Glutamatergic neuron (in vitro differentiated cells): ENCODE data around the gene LNPEP. TPM values are rescaled to one million over a fixed set of nuclear protein-coding genes. Genes with fewer than 3 reads are reported as not detected.
A peak's percentile ranks its signal among the peaks of the same experiment; 100 is the strongest.

Source experiments
- DNase-seq: peaks from one replicate; pipeline ENCODE4 v3.0.0; 2022
- H3K27ac Mint-ChIP-seq: one replicate; pipeline ENCODE4 v1.8.0; 2020; ENCODE audit warnings: mild to moderate bottlenecking, mixed read lengths, inconsistent platforms; ENCODE audit not compliant: unreplicated experiment
- H3K27me3 Mint-ChIP-seq: one replicate; pipeline ENCODE4 v1.8.0; 2020; ENCODE audit warnings: mild to moderate bottlenecking, moderate library complexity, mixed read lengths, inconsistent platforms; ENCODE audit not compliant: unreplicated experiment
- H3K36me3 Mint-ChIP-seq: one replicate; pipeline ENCODE4 v1.8.0; 2020; ENCODE audit warnings: mild to moderate bottlenecking, mixed read lengths, inconsistent platforms; ENCODE audit not compliant: unreplicated experiment
- H3K4me1 Mint-ChIP-seq: one replicate; pipeline ENCODE4 v1.8.0; 2020; ENCODE audit warnings: mild to moderate bottlenecking, low read depth, mixed read lengths, inconsistent platforms; ENCODE audit not compliant: unreplicated experiment
- H3K4me3 Mint-ChIP-seq: one replicate; pipeline ENCODE4 v1.8.0; 2020; ENCODE audit warnings: mild to moderate bottlenecking, mixed read lengths, inconsistent platforms; ENCODE audit not compliant: unreplicated experiment
- H3K9me3 Mint-ChIP-seq: one replicate; pipeline ENCODE4 v1.8.0; 2020; ENCODE audit warnings: mild to moderate bottlenecking, moderate library complexity, mixed read lengths, inconsistent platforms; ENCODE audit not compliant: unreplicated experiment
- total RNA-seq: library from RNA; stranded (reverse); fragmentation: NEBNext Ultra II Directional; extraction: Animal tissue kit (Norgen Biotek cat#: 25700); gene quantifications from one replicate; pipeline ENCODE4 v1.2.1, GENCODE V29; 2021; ENCODE audit not compliant: unreplicated experiment
- TF ChIP-seq, protein P1 (sequence below): fragments of 200-600 bp; sonication (generic); IDR thresholded peaks from one replicate; pipeline ENCODE4 v1.5.0; 2021; ENCODE audit not compliant: partially characterized antibody, unreplicated experiment

LNPEP gene
- total RNA-seq, 1 donor from 2014 or later = 9.3 TPM

DNA sequence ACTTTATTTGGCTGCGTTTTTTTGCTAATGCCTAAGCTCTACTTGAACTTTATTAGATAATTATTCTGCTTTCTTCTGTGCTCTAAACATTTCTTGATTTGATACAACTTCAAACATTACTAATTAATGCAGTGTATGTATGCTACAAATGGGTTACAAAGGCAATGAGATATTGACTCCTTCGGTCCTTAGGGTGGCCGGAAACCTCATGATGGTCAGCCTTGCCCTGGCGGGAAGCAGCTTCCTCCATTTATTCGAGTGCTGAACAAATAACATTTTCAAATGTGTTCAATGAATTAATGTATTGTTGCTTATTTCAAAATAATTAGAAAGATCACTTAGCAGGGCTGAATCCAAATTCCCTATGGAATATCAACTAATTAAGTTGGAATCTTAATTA lies 3.9 kb upstream of the LNPEP start:
- H3K4me3 Mint-ChIP-seq = peak overlapping the region; percentile 42
- H3K9me3 Mint-ChIP-seq = peaks cover 8% of the 10 kb centered on the region
- H3K27ac Mint-ChIP-seq = no peak overlapping the region
- H3K4me1 Mint-ChIP-seq = peaks cover 25% of the 10 kb centered on the region
- DNase-seq = no peak
- TF ChIP-seq, protein P1, sequence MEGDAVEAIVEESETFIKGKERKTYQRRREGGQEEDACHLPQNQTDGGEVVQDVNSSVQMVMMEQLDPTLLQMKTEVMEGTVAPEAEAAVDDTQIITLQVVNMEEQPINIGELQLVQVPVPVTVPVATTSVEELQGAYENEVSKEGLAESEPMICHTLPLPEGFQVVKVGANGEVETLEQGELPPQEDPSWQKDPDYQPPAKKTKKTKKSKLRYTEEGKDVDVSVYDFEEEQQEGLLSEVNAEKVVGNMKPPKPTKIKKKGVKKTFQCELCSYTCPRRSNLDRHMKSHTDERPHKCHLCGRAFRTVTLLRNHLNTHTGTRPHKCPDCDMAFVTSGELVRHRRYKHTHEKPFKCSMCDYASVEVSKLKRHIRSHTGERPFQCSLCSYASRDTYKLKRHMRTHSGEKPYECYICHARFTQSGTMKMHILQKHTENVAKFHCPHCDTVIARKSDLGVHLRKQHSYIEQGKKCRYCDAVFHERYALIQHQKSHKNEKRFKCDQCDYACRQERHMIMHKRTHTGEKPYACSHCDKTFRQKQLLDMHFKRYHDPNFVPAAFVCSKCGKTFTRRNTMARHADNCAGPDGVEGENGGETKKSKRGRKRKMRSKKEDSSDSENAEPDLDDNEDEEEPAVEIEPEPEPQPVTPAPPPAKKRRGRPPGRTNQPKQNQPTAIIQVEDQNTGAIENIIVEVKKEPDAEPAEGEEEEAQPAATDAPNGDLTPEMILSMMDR = no peak
- H3K36me3 Mint-ChIP-seq = no peaks in the 10 kb centered on the region
- H3K27me3 Mint-ChIP-seq = peaks cover 13% of the 10 kb centered on the region

DNA sequence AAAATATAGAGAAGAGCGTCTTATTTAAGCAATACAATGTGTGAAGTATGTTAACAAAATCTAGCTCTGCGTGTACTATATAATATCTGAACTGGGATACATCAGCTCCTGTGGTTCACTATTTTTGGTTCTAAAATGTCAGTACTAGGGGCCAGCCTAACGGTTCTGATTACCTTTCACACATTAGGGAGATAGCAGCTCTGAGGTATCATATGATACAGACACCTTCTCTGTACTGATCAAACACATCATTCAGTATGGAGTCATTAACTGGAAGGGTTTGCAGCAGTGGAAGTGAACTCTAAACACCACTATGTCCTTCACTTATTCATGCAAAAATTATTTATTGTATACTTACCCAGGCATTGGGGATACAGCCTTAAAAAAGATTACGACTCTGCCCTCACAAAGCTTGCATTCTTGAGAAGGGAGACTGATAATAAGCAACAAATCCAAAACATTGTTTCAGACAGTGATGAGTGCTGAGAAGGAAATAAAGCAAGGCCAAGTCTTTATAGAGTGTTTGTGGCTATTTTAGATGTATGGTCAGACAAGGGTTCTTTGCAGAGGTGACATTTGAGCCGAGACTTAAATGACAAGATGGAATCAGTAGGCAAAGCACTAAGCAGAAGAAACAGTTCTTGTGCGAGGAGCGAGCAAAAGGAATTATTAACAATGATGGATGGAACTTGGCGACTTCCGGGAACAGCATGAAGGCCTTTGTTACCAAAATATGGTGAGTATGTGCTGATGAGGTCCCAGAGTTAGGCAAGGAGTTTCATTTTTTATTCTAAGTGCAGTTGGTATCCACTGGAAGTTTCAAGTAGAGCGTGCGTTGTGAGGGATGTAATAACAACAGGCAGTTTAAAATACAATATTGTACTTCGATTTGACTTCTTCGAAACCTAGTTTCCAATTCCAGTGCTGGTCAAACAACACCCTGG lies 1.8 kb upstream of the LNPEP start:
- H3K27me3 Mint-ChIP-seq = peaks cover 13% of the 10 kb centered on the region
- H3K27ac Mint-ChIP-seq = peak overlapping the region; percentile 99
- no peaks in the 10 kb centered on the region for H3K36me3 Mint-ChIP-seq
- DNase-seq = no peak
- H3K4me3 Mint-ChIP-seq = peak overlapping the region; percentile 93
- peaks cover 26% of the 10 kb centered on the region for H3K4me1 Mint-ChIP-seq
- H3K9me3 Mint-ChIP-seq = peaks cover 10% of the 10 kb centered on the region
- TF ChIP-seq, protein P1 = no peak

DNA sequence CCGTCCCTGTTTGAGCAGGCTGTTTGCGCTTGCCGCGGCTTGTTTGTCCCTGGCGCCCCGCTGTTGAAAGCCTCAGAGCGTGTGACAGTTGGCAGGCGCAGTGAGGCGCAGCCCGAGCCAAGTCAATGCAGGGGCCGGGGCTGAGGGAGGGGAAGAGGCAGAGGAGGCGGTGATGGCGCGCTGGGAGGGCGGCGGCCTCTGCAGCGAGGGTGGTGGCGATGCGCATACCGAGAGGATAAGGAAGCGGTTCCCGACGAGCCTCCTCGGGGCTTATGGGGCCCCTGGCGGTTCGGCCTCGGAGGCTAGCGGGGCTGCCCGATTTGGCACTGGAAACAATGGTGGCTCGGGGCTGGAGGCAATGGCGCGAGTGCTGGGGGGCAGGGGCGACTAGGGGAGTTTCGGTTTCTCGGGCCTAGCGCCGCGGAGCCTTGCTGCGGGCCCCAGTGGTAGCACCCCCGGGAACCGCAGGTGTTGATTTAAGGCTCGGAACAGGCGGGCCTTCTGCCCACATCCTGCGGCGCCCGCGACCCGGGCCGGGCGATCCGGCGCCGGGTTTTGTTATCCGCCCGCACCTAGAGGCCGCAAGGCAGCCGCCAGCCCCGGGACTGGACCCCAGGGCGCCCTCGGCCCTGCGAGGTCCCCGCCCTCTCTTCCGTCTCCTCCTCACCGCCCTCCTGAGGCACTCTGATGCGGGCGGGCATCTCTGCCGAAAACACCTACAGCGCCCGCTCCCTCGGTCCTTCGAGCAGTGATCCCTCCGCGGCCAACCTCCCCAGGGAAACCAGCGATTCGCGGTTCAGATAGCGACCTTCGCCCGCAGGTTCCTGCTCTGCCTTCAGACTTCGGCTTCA lies 947 bp upstream of the LNPEP start:
- Mint-ChIP-seq H3K27me3 (peaks cover 13% of the 10 kb centered on the region), H3K4me1 (peaks cover 26% of the 10 kb centered on the region), H3K36me3 (no peaks in the 10 kb centered on the region), H3K27ac (peak overlapping the region; percentile 99), H3K4me3 (peak overlapping the region; percentile 98), H3K9me3 (peaks cover 10% of the 10 kb centered on the region)
- peak; percentile 89 for DNase-seq
- TF ChIP-seq, protein P1 = no peak

DNA sequence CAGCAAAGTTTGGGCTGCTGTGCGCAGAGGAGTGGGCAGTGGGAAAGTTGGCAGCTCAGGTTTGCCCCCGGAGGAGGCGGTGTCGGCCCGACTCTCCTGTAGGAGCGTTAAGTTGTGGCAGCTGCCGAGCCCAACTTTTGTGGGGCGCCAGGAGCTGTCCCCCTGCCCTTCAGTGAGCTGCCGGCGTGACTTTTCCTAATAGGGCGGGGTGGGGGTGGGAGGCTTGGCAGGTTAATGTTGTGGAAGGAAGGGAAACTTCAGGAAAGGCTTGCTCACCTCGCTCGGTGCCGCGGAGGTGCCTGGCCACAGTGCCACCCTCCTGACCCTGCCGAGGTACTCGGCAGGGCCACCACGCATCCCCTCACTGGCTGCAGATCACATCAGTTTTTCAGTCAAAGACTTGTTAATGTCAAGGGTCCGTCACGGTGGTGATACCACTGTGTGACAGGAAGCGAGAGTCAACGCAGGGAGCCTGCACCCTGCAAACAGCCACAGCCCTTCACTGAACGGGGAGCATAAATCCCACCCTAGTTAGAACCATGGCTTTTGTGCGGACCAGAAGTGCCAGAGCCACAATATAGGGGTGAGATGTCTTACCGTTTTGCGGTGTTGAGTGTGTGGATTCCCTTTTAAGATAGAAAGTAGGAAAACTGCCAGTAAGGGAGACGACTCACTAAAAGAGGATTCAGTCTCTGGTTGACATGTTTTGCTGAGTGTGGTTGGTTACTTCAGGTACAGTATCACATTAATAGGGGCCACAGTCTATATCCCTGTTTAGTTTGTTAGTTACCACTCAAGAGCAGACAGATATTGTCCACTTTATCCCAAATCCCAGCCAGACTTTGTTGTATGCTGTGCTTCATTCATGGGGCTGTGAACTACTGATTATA lies 796 bp downstream of the LNPEP start:
- Mint-ChIP-seq H3K27me3 (peaks cover 13% of the 10 kb centered on the region), H3K4me1 (peaks cover 24% of the 10 kb centered on the region), H3K27ac (peak overlapping the region; percentile 46), H3K9me3 (peaks cover 10% of the 10 kb centered on the region), H3K36me3 (no peaks in the 10 kb centered on the region), H3K4me3 (peak overlapping the region; percentile 88)
- TF ChIP-seq, protein P1 = no peak
- peak; percentile 31 for DNase-seq
